GM12891 (cell line): Measurements from ENCODE around the gene PLXNB1.
"Not testable (repeated sequence)": the region's sequence is repeated elsewhere in the genome, so short reads cannot be mapped to it uniquely, and the experiment has no call there.

ENCODE experiments used
- DNase-seq: peaks from one replicate; pipeline ENCODE4 v3.0.0; 2011; ENCODE audit warnings: low spot score; ENCODE audit not compliant: insufficient read length
- FAIRE-seq: peaks from 2 replicates; lab custom pipeline; 2011; peaks lifted over from hg19 to GRCh38; lab: Jason Lieb, UNC
- PAX5 ChIP-seq: IDR thresholded peaks from 2 replicates; pipeline ENCODE4 v1.6.1; 2011; ENCODE audit warnings: low read length, moderate library complexity, mild to moderate bottlenecking; ENCODE audit not compliant: insufficient read depth, severe bottlenecking
- POLR2A ChIP-seq: IDR thresholded peaks from 2 replicates; pipeline ENCODE4 v1.6.1; 2011; ENCODE audit warnings: low read depth, low read length, control low read depth
- POLR2AphosphoS5 ChIP-seq: IDR thresholded peaks from 2 replicates; pipeline ENCODE4 v1.6.1; 2011; ENCODE audit warnings: low read depth, low read length, control low read depth
- POU2F2 ChIP-seq: IDR thresholded peaks from 2 replicates; pipeline ENCODE4 v1.6.1; 2011; ENCODE audit warnings: low read depth, mild to moderate bottlenecking, control low read depth, low read length, moderate library complexity
- SPI1 ChIP-seq: IDR thresholded peaks from 2 replicates; pipeline ENCODE4 v1.6.1; 2011; ENCODE audit warnings: low read depth, low read length, control low read depth
- TAF1 ChIP-seq: IDR thresholded peaks from 2 replicates; pipeline ENCODE4 v1.6.1; 2011; ENCODE audit warnings: low read depth, low read length, control low read depth

PLXNB1 gene

GRCh38 chr3:48465531-48466378 lies 35.9 kb upstream of the PLXNB1 start:
- DNase-seq, result peak; percentile 94
- TF ChIP-seq PAX5 (peak; percentile 17), SPI1 (peak; percentile 96), POLR2A (peak; percentile 96), POLR2AphosphoS5 (peak; percentile 97), POU2F2 (no peak), TAF1 (peak; percentile 94)
- peak; percentile 99 for FAIRE-seq

- no peak for FAIRE-seq
- TF ChIP-seq TAF1, result no peak
- TF ChIP-seq POLR2A, result no peak
- no peak for TF ChIP-seq POLR2AphosphoS5
- no peak for TF ChIP-seq PAX5
- no peak for DNase-seq
Observed at GRCh38 chr3:48465237-48465530, 35.3 kb upstream of the PLXNB1 start.

DNA sequence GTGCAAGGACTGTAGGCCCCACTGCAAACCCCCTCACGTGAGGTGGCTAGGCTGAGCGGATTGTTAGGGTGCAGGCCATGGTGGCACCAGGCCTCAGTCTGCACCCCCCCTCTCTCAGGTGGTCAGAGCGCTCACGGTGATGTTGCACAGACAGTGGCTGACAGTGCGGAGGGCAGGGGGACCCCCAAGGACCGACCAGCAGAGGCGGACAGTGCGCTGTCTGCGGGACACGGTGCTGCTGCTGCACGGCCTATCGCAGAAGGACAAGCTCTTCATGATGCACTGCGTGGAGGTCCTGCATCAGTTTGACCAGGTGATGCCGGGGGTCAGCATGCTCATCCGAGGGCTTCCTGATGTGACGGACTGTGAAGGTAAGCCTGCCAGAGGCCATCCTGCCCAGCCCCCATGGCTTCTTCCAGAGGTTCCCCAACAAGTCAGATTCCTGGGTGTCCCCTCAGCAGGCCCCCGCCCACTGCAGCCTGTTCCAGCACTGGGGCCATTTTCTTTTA lies 34.9 kb upstream of the PLXNB1 start:
- TF ChIP-seq POLR2A (no peak), POU2F2 (no peak), SPI1 (no peak), TAF1 (no peak), POLR2AphosphoS5 (no peak), PAX5 (no peak)
- no peak for FAIRE-seq
- no peak for DNase-seq

GRCh38 chr3:48463703-48464102 lies 33.8 kb upstream of the PLXNB1 start:
- DNase-seq (no peak), FAIRE-seq (no peak)
- TF ChIP-seq PAX5 (no peak), POU2F2 (no peak), TAF1 (no peak), POLR2A (no peak), SPI1 (no peak), POLR2AphosphoS5 (no peak)

DNA sequence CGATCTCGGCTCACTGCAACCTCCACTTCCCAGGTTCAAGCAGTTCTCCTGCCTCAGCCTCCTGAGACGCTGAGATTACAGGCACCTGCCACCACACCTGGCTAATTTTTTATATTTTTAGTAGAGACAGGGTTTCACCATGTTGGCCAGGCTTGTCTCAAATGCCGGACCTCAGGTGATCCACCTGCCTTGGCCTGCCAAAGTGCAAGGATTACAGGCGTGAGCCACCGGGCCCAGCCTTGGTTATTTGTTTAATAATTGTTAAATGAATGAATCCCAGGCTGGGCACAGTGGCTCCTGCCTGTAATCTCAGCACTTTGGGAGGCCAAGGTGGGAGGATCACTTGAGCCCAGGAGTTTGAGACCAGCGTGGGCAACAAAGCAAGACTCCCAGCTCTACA lies 31.9 kb upstream of the PLXNB1 start:
- not testable (repeated sequence) for DNase-seq, FAIRE-seq

GRCh38 chr3:48460517-48460902 lies 30.6 kb upstream of the PLXNB1 start:
- no peak for TF ChIP-seq PAX5
- TF ChIP-seq TAF1, result no peak
- no peak for TF ChIP-seq POLR2AphosphoS5
- TF ChIP-seq SPI1, result no peak
- TF ChIP-seq POU2F2, result no peak
- no peak for TF ChIP-seq POLR2A
- no peak for FAIRE-seq
- no peak for DNase-seq

- TF ChIP-seq POU2F2, result no peak
- no peak for TF ChIP-seq SPI1
- no peak for TF ChIP-seq PAX5
- TF ChIP-seq POLR2A, result no peak
- TF ChIP-seq TAF1, result no peak
- no peak for TF ChIP-seq POLR2AphosphoS5
- FAIRE-seq (no peak), DNase-seq (no peak)
Observed at GRCh38 chr3:48459773-48460516, 30.1 kb upstream of the PLXNB1 start.

GRCh38 chr3:48459331-48459730 lies 29.4 kb upstream of the PLXNB1 start:
- DNase-seq (no peak), FAIRE-seq (no peak)

GRCh38 chr3:48456456-48456855 lies 26.6 kb upstream of the PLXNB1 start:
- FAIRE-seq (no peak), DNase-seq (no peak)
- TF ChIP-seq POU2F2 (no peak), POLR2A (no peak), TAF1 (no peak), SPI1 (no peak), POLR2AphosphoS5 (no peak), PAX5 (no peak)

More at GRCh38 chr3:48459331-48459730, 29.4 kb upstream of the PLXNB1 start:
- no peak for TF ChIP-seq PAX5
- TF ChIP-seq POLR2AphosphoS5, result no peak
- no peak for TF ChIP-seq POU2F2
- no peak for TF ChIP-seq SPI1
- no peak for TF ChIP-seq POLR2A
- no peak for TF ChIP-seq TAF1

- DNase-seq (no peak), FAIRE-seq (no peak)
- TF ChIP-seq SPI1, result no peak
Observed at GRCh38 chr3:48451270-48451669, 21.4 kb upstream of the PLXNB1 start.
